Activated naive CD8-positive, alpha-beta T cell (primary cell): Measurements from ENCODE around the gene TRAPPC14.
"Not testable (repeated sequence)": the region's sequence is repeated elsewhere in the genome, so short reads cannot be mapped to it uniquely, and the experiment has no call there.

Source experiments
- H3K27ac Mint-ChIP-seq: one replicate; pipeline ENCODE4 v1.8.0; 2021; ENCODE audit warnings: mixed read lengths
- H3K27me3 Mint-ChIP-seq: one replicate; pipeline ENCODE4 v1.8.0; 2021; ENCODE audit warnings: mixed read lengths
- H3K36me3 Mint-ChIP-seq: one replicate; pipeline ENCODE4 v1.8.0; 2021; ENCODE audit warnings: mixed read lengths
- H3K4me1 Mint-ChIP-seq: one replicate; pipeline ENCODE4 v1.8.0; 2021; ENCODE audit warnings: low read depth, mixed read lengths
- H3K4me3 Mint-ChIP-seq: one replicate; pipeline ENCODE4 v1.8.0; 2021; ENCODE audit warnings: mild to moderate bottlenecking, mixed read lengths
- H3K9me3 Mint-ChIP-seq: one replicate; pipeline ENCODE4 v1.8.0; 2021; ENCODE audit warnings: low read depth, mixed read lengths

TRAPPC14 gene

DNA sequence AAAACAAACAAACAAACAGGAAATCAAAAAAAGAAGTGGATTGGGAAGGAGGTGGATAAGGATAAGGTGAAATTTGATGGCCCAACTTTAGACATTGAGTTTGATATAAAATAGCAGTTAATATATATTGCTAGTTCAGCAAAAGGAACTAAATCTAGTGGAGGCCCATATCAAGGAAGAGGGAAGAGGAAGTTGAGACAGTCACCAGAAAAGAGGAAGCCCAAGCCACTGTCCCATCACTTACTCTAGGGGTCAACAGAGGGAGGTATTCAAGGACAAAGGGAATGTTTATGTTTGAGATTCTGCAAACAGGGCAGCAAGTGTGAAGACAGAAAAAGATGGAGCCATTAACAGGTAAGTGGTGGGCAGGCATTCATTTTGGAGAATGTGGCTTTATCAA, 6.1 kb downstream of the TRAPPC14 start:
- no peak overlapping the region for H3K4me3 Mint-ChIP-seq
- peaks cover 61% of the 10 kb centered on the region for H3K4me1 Mint-ChIP-seq
- no peaks in the 10 kb centered on the region for H3K27me3 Mint-ChIP-seq
- H3K27ac Mint-ChIP-seq, result peak overlapping the region; percentile 66
- no peaks in the 10 kb centered on the region for H3K9me3 Mint-ChIP-seq
- H3K36me3 Mint-ChIP-seq, result peaks cover 4% of the 10 kb centered on the region

DNA sequence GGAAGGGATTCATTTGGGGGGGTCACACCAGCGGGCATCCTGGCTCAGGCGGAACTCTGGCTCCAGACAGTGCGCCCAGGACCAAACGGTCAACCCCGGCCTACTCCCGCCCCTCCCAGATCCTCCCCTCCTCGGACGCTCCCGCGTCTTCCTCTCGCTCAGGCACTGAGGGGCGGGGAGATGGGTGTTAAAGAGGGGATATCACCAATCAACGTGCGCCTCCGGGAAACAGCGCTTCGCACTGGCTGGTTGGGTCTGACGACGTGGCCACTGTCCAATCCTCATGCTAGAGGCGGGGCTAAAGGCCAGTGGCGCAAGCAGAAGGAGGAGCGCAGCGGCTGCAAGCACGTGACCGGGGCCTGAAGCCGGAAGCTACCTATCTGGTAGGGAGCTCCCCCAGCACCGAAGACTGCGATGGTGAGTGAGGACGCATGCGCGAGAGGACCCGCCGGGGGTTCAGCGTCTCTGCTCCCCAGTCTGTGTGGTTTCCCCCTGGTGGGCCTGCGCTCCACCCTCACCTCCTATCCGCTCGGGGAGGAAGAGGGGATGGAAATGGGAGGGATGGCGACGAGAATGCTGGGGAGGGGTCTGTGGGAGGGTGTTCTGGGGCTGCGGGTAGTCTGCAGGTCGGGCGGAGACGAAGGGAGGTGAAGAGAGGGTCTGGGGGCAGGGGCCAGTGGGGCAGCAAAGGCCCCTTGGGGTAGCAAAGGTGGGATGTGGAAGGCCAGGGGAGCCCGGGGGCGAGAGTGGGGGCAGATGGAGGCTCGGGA, 9.8 kb downstream of the TRAPPC14 start, which contains the start of gene LAMTOR4:
Gene LAMTOR4, plus strand, starts transcription at position 360 of the 770 bp plus-strand sequence. Its CDS starts 55 bp downstream, at position 415.
- Mint-ChIP-seq H3K4me1 (peaks cover 36% of the 10 kb centered on the region), H3K9me3 (no peaks in the 10 kb centered on the region), H3K27me3 (no peaks in the 10 kb centered on the region), H3K4me3 (peak within 1 kb of the TSS; percentile 95), H3K36me3 (peaks cover 4% of the 10 kb centered on the region), H3K27ac (peak within 1 kb of the TSS; percentile 92)

DNA sequence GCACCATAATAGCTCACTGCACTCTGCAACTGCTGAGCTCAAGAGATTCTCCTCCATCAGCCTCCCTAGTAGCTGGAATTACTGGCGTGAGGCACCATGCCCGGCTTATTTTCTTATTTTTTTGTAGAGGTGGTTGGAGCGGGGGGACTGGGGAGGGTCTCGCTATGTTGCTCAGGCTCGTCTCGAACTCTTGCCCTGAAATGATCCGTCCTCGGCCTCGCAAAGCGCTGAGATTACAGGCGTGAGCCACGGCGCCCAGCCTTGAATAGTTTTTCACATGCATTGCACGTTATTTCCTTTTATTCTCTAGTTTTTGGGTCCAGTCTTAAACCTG, 10.3 kb downstream of the TRAPPC14 start:
- Mint-ChIP-seq H3K9me3 (no peaks in the 10 kb centered on the region), H3K4me3 (peak overlapping the region; percentile 95), H3K36me3 (peaks cover 4% of the 10 kb centered on the region), H3K4me1 (peaks cover 33% of the 10 kb centered on the region), H3K27me3 (no peaks in the 10 kb centered on the region), H3K27ac (peak overlapping the region; percentile 92)

DNA sequence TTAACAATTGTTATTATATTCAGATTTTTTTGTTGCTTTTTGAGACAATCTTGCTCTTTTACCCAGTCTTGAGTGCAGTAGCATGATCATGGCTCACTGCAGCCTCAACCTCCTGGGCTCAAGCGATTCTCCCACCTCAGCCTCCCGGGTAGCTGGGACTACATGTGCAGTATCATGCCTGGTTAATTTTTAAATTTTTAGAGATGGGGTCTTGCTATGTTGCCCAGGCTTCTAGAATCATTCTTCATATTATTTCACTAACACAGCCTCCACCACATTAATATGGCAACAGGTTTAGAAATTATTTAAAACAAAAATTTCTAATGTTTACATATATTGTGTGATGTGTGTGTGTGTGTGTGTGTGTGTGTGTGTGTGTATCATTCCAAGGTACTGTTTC, 11.2 kb downstream of the TRAPPC14 start:
- no peak overlapping the region for H3K27ac Mint-ChIP-seq
- H3K4me3 Mint-ChIP-seq, result no peak overlapping the region
- no peaks in the 10 kb centered on the region for H3K27me3 Mint-ChIP-seq
- H3K4me1 Mint-ChIP-seq, result peaks cover 29% of the 10 kb centered on the region
- H3K9me3 Mint-ChIP-seq, result no peaks in the 10 kb centered on the region
- H3K36me3 Mint-ChIP-seq, result peaks cover 4% of the 10 kb centered on the region

DNA sequence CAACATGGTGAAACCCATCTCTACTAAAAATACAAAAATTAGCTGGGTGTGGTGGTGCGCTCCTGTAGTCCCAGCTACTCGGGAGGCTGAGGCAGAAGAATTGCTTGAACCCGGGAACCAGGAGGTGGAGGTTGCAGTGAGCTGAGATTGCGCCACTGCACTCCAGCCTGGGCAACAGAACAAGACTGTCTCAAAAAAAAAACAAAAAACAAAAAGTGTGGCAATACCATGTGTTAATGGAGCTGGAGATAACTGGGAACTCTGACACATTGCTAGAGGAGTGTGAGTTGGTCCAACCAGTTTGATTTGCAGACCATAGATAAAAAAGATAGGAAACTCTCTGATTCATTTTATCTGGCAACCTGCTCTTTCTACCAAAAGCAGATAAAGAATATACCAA, 12.2 kb downstream of the TRAPPC14 start:
- H3K36me3 Mint-ChIP-seq, H3K4me3 Mint-ChIP-seq, H3K9me3 Mint-ChIP-seq, H3K27ac Mint-ChIP-seq, H3K27me3 Mint-ChIP-seq: not testable (repeated sequence)
- H3K4me1 Mint-ChIP-seq, result peaks cover 21% of the 10 kb centered on the region

DNA sequence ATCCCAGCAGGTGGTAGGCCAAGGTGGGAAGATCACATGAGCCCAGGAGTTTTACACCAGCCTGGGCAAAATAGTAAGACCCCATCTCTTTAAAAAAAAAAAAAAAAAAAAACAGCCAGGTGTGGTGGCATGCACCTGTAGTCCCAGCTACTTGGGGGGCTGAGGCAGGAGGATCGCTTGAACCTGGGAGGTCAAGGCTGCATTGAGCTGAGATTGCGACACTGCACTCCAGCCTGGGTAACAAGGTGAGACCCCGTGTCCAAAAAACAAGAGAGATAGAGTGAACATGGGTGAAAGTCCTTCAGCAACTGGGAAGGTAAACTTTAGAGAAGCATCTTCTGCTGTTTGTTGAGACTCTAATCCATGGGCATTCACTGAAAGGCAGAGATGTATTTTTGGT, 16.1 kb downstream of the TRAPPC14 start:
- Mint-ChIP-seq H3K27me3 (no peaks in the 10 kb centered on the region), H3K4me3 (no peak overlapping the region), H3K27ac (no peak overlapping the region), H3K9me3 (no peaks in the 10 kb centered on the region), H3K36me3 (peaks cover 2% of the 10 kb centered on the region), H3K4me1 (peaks cover 11% of the 10 kb centered on the region)

DNA sequence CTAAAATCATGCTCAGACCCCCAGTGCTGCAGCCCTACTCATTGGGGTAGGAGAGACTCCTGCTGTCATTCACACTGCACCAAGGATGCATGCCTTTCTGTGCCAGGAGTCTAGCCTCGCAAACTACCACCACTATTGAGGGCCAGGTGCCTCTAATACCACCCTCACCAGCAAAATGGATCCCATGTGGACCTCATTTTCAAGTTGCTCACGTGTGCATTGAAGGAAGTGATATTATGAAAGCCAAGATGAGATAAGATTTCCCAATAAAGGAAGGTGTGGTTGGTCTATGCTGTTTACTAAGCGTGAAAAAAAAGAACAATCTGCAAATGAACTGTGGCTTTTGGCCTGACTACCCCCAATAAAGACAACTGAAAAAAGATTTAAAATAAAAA, 17.0 kb downstream of the TRAPPC14 start:
- H3K36me3 Mint-ChIP-seq, result peaks cover 2% of the 10 kb centered on the region
- peaks cover 11% of the 10 kb centered on the region for H3K4me1 Mint-ChIP-seq
- no peak overlapping the region for H3K27ac Mint-ChIP-seq
- H3K4me3 Mint-ChIP-seq, result no peak overlapping the region
- H3K27me3 Mint-ChIP-seq, result no peaks in the 10 kb centered on the region
- H3K9me3 Mint-ChIP-seq, result no peaks in the 10 kb centered on the region

DNA sequence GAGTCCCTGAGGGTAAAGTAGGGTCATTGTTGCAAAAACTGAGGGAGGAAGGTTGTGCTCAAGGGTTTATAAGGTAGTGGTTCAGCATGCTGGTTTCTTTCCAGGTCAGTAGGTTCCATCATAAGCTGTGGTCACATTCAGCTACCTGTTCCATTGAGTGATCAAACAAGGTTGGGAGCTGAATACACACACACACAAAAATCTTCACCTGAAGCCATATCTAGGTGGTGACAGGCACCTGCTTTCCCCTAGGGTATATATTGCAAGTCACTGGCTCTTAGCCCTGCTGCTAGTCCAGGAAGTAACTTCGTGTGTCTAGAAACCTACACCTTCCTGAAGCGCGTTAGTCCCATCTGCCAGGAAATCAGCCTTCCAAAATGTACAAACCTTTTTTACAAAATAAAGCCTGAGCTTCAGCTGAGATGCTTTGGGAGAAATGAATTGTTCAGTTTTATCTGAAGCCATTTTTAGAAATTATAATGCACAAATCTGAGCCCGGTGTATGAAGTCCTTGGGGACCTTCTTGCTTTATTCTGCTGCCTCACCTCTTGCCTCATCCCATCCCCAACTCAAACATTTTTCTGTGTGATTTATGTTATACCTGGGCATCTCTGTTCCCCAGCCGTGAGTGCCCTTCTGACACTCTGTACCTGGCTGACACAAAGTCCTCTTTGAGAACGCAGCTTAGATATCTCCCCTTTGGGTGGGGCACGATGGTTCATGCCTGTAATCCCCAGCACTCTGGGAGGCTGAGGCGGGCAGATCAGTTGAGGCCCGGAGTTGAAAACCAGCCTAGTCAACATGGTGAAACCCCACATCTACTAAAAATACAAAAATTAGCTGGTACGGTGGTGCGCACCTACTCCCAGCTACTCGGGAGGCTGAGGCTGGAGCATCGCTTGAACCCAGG, 20.4 kb downstream of the TRAPPC14 start:
- Mint-ChIP-seq H3K9me3 (no peaks in the 10 kb centered on the region), H3K4me1 (peaks cover 11% of the 10 kb centered on the region), H3K27me3 (no peaks in the 10 kb centered on the region), H3K4me3 (no peak overlapping the region), H3K36me3 (peaks cover 2% of the 10 kb centered on the region), H3K27ac (peak overlapping the region; percentile 76)

DNA sequence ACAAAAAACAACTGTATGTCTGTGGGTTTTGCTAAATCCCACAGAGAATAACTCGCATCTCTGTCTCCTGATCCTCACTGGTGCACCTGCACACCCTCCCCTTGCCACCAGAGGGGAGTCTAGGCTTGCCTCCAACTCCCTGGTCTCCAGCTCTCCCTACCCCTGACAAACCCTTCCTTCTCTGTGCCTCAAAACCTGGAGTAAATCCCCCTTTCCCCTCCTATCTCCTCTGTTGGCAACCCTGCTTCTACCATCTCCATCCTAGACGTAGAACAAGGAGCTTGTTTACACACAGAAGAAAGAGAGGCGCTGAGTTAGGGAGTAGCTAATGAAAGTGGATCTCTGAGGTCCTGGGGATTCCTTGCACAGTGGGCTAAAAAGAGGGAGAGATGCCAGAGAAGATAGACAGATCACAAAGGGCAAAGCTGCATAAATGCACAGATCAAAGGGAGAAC, 25.8 kb downstream of the TRAPPC14 start:
- Mint-ChIP-seq H3K4me3 (no peak overlapping the region), H3K4me1 (peaks cover 19% of the 10 kb centered on the region), H3K27ac (no peak overlapping the region), H3K9me3 (no peaks in the 10 kb centered on the region), H3K27me3 (no peaks in the 10 kb centered on the region), H3K36me3 (no peaks in the 10 kb centered on the region)

DNA sequence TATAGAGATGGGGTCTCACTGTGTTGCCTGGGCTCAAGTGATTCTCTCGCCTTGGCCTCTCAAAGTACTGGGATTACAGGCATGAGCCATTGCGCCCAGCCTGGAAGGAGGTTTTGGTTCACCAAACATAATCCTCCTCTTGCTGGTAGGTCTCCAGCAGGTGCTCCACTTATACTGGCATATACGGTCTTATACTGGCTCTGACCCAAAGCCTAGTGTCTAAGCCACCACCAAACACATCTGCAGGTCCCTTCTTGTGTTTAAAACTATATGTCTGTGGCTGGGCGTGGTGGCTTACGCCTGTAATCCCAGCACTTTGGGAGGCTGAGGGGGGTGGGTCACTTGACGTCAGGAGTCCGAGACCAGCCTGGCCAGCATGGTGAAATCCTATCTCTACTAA, 26.4 kb downstream of the TRAPPC14 start:
- Mint-ChIP-seq H3K4me1 (peaks cover 18% of the 10 kb centered on the region), H3K9me3 (no peaks in the 10 kb centered on the region), H3K27me3 (no peaks in the 10 kb centered on the region), H3K27ac (no peak overlapping the region), H3K4me3 (no peak overlapping the region), H3K36me3 (no peaks in the 10 kb centered on the region)

DNA sequence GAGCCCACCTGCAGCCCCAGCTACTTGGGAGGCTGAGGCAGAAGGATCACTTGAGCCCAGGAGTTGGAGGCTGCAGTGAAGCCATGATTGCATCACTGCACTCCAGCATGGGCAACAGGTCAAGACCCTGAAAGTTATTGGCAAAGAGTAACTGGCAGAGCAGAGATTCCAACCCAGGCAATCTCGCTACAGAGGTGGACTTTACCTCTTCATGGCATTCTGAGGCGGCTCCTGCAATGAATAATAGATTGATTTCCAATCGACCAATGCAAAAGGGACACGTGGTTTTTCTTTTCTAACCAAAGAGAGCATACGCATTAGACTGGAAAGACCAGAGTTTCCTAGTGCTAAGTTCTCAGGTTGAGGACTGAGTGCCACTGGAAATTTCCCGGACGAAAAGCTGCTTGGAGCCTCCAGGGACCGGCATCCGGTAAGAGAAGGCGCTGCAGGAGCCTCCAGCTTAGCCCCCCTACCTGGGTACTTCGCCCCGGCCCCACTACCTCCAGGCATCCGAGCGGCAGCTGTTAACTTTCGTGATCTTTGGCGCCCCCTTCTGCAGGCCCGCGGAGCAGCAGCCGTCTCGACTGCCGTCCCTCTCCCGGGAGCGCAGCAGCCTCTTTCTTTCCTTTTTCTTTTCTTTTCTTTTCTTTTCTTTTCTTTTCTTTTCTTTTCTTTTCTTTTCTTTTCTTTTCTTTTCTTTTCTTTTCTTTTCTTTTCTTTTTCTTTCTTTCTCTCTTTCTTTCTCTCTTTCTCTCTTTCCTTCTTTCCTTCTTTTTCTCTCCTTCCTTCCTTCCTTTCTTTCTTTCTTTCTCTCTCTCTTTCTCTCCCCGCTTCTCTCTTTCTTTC, 27.7 kb downstream of the TRAPPC14 start:
- no peaks in the 10 kb centered on the region for H3K9me3 Mint-ChIP-seq
- H3K36me3 Mint-ChIP-seq, result no peaks in the 10 kb centered on the region
- H3K4me3 Mint-ChIP-seq, result no peak overlapping the region
- H3K4me1 Mint-ChIP-seq, result peaks cover 26% of the 10 kb centered on the region
- H3K27me3 Mint-ChIP-seq, result no peaks in the 10 kb centered on the region
- no peak overlapping the region for H3K27ac Mint-ChIP-seq

DNA sequence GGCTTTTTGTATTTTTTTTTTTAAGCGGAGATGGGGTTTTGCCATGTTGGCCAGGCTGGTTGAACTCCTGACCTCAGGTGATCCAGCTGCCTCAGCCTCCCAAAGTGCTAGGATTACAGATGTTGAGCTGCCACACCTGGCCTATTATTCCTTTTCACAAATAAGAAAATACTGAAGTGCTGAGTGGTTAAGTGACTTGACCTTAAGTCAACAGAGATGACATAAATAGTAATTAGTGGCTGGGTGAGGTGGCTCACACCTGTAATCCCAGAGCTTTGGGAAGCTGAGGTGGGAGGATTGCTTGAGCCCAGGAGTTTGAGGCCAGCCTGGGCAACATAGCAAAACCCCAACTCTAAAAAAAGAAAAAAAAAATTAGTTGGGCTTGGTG, 28.3 kb downstream of the TRAPPC14 start:
- not testable (repeated sequence) for H3K4me3 Mint-ChIP-seq, H3K27me3 Mint-ChIP-seq, H3K9me3 Mint-ChIP-seq, H3K36me3 Mint-ChIP-seq, H3K27ac Mint-ChIP-seq
- H3K4me1 Mint-ChIP-seq, result peaks cover 31% of the 10 kb centered on the region

DNA sequence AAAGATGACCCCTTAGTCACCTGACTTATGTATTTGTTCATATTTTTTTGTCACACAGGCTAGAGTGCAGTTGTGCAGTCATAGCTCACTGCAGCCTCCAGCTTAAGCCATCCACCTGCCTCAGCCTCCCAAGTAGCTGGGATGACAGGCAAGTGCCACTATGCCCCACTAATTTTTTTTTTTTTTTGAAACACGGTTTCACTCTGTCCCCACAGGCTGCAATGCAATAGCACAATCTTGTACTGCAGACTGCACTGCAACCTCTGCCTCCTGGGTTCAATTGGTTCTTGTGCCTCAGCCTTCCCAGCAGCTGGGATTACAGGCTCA, 29.9 kb downstream of the TRAPPC14 start:
- no peaks in the 10 kb centered on the region for H3K27me3 Mint-ChIP-seq
- H3K4me3 Mint-ChIP-seq, result peak overlapping the region; percentile 78
- H3K9me3 Mint-ChIP-seq, result no peaks in the 10 kb centered on the region
- H3K36me3 Mint-ChIP-seq, result no peaks in the 10 kb centered on the region
- H3K4me1 Mint-ChIP-seq, result peaks cover 41% of the 10 kb centered on the region
- peak overlapping the region; percentile 61 for H3K27ac Mint-ChIP-seq

DNA sequence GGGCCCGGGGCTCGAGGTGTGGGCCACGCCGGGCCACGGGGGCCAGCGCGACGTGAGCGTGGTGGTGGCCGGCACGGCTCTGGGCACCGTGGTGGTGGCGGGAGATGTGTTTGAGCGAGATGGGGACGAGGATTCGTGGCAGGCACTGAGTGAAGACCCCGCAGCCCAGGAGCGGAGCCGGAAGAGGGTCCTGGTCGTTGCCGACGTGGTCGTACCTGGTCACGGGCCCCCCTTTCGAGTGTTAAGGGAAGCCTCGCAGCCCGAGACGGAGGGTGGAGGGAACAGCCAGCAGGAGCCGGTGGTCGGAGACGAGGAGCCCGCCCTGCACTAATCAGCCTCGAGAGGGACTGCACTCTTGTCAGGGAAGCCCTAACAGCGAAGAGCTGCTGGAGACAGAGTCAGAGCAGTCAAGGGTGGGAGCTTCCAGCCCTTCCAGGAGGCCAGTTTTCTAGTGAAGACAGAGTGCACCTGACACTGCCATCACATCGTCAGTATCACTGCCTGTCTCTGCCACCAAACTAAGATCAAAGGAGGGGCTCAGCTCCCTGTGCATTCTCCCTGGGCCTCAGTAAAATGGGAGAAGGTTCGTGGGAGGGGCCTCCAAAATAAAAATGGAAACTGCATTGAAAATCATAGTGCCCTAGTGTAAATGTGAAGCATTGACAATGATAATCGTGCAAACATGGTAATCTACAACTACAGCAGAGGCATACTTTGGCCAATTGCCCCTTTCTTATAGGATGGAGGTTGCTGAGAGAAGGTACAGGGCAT, 30.5 kb downstream of the TRAPPC14 start:
- peaks cover 41% of the 10 kb centered on the region for H3K4me1 Mint-ChIP-seq

More for the DNA sequence above, 30.5 kb downstream of the TRAPPC14 start:
- H3K27me3 Mint-ChIP-seq, result no peaks in the 10 kb centered on the region
- no peaks in the 10 kb centered on the region for H3K36me3 Mint-ChIP-seq
- peak overlapping the region; percentile 78 for H3K4me3 Mint-ChIP-seq
- peak overlapping the region; percentile 61 for H3K27ac Mint-ChIP-seq
- H3K9me3 Mint-ChIP-seq, result no peaks in the 10 kb centered on the region
